Uterus (tissue), 4 donors: ENCODE measurements around the gene PCED1B. TPM values are rescaled to one million over a fixed set of nuclear protein-coding genes. Genes with fewer than 3 reads are reported as not detected.
A peak's percentile ranks its signal among the peaks of the same experiment; 100 is the strongest.

ENCODE experiments used
- DNase-seq, 2 donors: peaks; one replicate each; pipeline ENCODE4 v3.0.0-alpha.2; 2019 to 2020
- H3K27ac ChIP-seq, 2 donors: fragments of 200-600 bp; sonication (generic); 1 replicate in 1 of 2; 2 replicates in 1 of 2; pipeline ENCODE4 v1.5.1; 2016 to 2018
- H3K27me3 ChIP-seq, 2 donors: fragments of 200-600 bp; sonication (generic); one replicate each; pipeline ENCODE4 v1.5.1; 2018 to 2019; ENCODE audit warnings: control low read depth in 1 of 2
- H3K36me3 ChIP-seq, 2 donors: fragments of 200-600 bp; sonication (generic); one replicate each; pipeline ENCODE4 v1.5.1; 2019; ENCODE audit warnings: control low read depth in 1 of 2
- H3K4me1 ChIP-seq, 2 donors: fragments of 200-600 bp; sonication (generic); one replicate each; pipeline ENCODE4 v1.5.1; 2018 to 2019; ENCODE audit warnings: control low read depth in 1 of 2
- H3K4me3 ChIP-seq, 2 donors: fragments of 200-600 bp; sonication (generic); 1 replicate in 1 of 2; 2 replicates in 1 of 2; pipeline ENCODE4 v1.5.1; 2018 to 2019; ENCODE audit warnings: mild to moderate bottlenecking in 1 of 2
- H3K9me3 ChIP-seq, 2 donors: fragments of 200-600 bp; sonication (generic); one replicate each; pipeline ENCODE4 v1.5.1; 2019; ENCODE audit warnings: control low read depth in 1 of 2
- POLR2A ChIP-seq, 2 donors: fragments of 450-650 bp; IDR thresholded peaks; one replicate each; pipeline ENCODE4 v1.6.1; 2016; ENCODE audit warnings: antibody characterized with exemption in 2 of 2, mild to moderate bottlenecking in 1 of 2, moderate library complexity in 1 of 2
- intact Hi-C: fragments of 100-400 bp; cut with DNase I; formaldehyde crosslinking; loops from one replicate; pipeline ENCODE4 v1.15.1; 2023; ENCODE audit warnings: low total_unique reads
- total RNA-seq, 4 donors: library from RNA; depleted of rRNA in 3 of 4; stranded (reverse); fragments of >200 nt in 3 of 4; gene quantifications; one replicate each; pipeline versions ENCODE4 v1.1.0 to v1.2.4, GENCODE V29; 2014 to 2023
- TF ChIP-seq, protein P1 (sequence below), 4 experiments: fragments of 200-600 bp in 2 of 4; fragments of 450-650 bp in 2 of 4; sonication (generic) in 2 of 4; IDR thresholded peaks; one replicate each; pipeline ENCODE4 v1.5.1; 2016 to 2019; ENCODE audit warnings: antibody characterized with exemption in 4 of 4, mild to moderate bottlenecking in 2 of 4, moderate library complexity in 1 of 4
- donor health status: DM: yes; HTN: yes; CAD: no.

Gene PCED1B
- total RNA-seq, 4 donors from 2014 or later = 1.0 to 46.6 (median 13.0) TPM

DNA sequence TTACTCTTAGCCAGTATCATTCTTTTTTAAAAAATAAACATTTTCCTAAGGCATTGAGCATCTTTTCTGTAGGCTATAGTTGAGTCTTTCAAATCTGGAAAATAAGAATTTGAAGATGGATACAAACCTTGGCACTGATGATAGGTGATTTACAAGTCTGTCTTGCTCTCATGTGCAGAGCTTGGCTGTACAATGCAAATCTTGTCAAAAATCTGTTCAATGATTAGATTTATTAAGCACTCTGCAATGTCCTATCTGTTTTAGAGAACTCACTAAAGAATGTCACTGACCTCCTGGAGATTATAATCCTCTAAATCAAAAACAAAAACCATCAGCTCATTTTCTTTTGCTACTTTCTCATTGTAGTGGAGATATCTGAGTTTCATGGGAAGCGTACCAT is 43.2 kb downstream of the PCED1B start:
- TF ChIP-seq POLR2A (IDR thresholded peaks at IDR 0.05) = no peak
- TF ChIP-seq, protein P1, sequence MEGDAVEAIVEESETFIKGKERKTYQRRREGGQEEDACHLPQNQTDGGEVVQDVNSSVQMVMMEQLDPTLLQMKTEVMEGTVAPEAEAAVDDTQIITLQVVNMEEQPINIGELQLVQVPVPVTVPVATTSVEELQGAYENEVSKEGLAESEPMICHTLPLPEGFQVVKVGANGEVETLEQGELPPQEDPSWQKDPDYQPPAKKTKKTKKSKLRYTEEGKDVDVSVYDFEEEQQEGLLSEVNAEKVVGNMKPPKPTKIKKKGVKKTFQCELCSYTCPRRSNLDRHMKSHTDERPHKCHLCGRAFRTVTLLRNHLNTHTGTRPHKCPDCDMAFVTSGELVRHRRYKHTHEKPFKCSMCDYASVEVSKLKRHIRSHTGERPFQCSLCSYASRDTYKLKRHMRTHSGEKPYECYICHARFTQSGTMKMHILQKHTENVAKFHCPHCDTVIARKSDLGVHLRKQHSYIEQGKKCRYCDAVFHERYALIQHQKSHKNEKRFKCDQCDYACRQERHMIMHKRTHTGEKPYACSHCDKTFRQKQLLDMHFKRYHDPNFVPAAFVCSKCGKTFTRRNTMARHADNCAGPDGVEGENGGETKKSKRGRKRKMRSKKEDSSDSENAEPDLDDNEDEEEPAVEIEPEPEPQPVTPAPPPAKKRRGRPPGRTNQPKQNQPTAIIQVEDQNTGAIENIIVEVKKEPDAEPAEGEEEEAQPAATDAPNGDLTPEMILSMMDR (IDR thresholded peaks at IDR 0.05) = no peak
- Histone ChIP-seq H3K27me3 (no peaks in the 10 kb centered on the region), H3K4me1 (no peaks in the 10 kb centered on the region), H3K27ac (peak overlapping the region in 1 of 2 donors; percentile 16), H3K36me3 (no peaks in the 10 kb centered on the region), H3K4me3 (no peak overlapping the region), H3K9me3 (no peaks in the 10 kb centered on the region)
- intact Hi-C loops = no loop called here
- DNase-seq = no peak

DNA sequence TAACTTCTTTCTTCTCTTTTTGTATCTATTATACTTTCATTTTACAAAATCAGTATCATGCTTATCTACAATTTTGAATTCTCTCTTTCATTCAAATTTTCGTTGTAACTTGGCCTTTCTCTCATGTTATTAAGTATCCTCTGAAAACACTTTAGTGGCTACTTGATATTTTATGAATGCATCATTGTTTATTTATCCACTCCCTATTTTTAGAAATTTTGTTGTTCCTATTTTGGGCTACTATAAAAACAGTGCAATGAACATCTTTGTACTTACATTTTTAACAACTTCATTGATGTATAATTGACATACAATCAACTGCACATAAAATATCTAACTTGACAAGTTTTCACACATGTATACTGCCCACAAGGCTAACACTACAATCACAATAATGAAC is 44.3 kb downstream of the PCED1B start:
- H3K4me1 ChIP-seq = no peaks in the 10 kb centered on the region
- no peaks in the 10 kb centered on the region for H3K9me3 ChIP-seq
- no peak for DNase-seq
- no peaks in the 10 kb centered on the region for H3K36me3 ChIP-seq
- no peak for TF ChIP-seq POLR2A (IDR thresholded peaks at IDR 0.05)
- H3K27ac ChIP-seq = no peak overlapping the region
- no peak overlapping the region for H3K4me3 ChIP-seq
- intact Hi-C loops = no loop called here
- H3K27me3 ChIP-seq = no peaks in the 10 kb centered on the region

DNA sequence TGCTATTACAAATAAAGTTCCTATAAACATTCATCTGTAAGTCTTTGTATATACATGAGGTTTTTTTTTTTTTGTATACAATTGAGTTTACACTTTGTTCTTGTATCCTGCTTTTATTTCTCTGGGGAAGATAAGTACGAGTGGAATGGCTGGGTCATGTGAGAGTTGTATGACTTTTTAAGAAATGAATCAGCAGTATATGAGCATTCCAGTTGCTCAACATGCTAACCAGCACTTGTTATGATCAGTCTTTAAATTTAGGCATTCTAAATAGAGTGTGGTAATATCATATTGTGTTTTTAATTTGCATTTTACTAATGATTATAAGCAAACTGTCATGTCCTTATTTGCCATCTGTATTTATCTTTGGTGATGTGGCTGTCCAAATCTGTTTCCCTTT is 45.0 kb downstream of the PCED1B start:
- H3K27me3 ChIP-seq = no peaks in the 10 kb centered on the region
- no peak for DNase-seq
- intact Hi-C loops = no loop called here
- TF ChIP-seq, protein P1 (IDR thresholded peaks at IDR 0.05) = no peak
- TF ChIP-seq POLR2A (IDR thresholded peaks at IDR 0.05) = no peak
- no peak overlapping the region for H3K4me3 ChIP-seq
- H3K36me3 ChIP-seq = no peaks in the 10 kb centered on the region
- H3K27ac ChIP-seq = no peak overlapping the region
- no peaks in the 10 kb centered on the region for H3K4me1 ChIP-seq
- no peaks in the 10 kb centered on the region for H3K9me3 ChIP-seq

DNA sequence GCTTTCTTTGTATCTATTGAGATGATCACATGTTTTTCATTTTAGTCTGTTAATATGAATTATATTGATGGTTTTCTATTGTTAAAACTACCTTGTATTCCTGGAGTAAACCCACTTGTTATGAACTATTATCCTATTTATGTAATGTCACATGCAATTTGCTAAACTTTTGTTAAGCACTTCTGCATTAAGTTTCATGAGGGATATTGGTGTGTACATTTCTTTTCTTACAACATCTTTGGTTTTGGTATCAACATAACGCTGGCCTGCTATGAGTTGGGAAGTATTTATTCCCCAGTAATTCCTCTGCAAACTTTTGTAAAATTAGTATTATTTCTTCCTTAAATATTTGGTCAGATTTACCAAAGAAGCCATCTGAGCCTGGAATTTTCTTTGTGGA is 46.8 kb downstream of the PCED1B start:
- no peak overlapping the region for H3K4me3 ChIP-seq
- DNase-seq = no peak
- H3K9me3 ChIP-seq = no peaks in the 10 kb centered on the region
- H3K27ac ChIP-seq = no peak overlapping the region
- no peaks in the 10 kb centered on the region for H3K27me3 ChIP-seq
- no peaks in the 10 kb centered on the region for H3K4me1 ChIP-seq
- intact Hi-C loops = no loop called here
- H3K36me3 ChIP-seq = no peaks in the 10 kb centered on the region
- TF ChIP-seq, protein P1 (IDR thresholded peaks at IDR 0.05) = no peak
- no peak for TF ChIP-seq POLR2A (IDR thresholded peaks at IDR 0.05)

DNA sequence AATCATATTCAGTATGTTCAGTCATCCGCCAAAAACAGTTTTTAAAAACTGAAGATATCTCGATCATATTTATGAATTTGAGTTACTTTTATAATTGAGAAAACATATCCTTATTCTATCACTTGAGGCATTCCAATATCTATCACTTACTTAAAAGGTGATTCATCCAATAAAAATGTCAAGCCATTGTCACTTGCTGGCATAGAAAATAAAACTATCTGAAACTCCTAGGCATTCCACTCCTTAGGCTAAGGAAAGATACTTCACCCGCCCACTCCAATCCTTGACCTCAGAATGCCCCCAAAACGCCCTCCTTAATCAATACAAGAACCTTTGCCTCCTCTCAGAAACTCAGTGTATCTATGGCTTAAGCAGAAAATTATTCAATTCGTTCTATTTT is 51.6 kb downstream of the PCED1B start:
- H3K27me3 ChIP-seq = no peaks in the 10 kb centered on the region
- TF ChIP-seq, protein P1 (IDR thresholded peaks at IDR 0.05) = no peak
- no peak for TF ChIP-seq POLR2A (IDR thresholded peaks at IDR 0.05)
- intact Hi-C loops = no loop called here
- DNase-seq = no peak
- H3K27ac ChIP-seq = no peak overlapping the region
- no peaks in the 10 kb centered on the region for H3K4me1 ChIP-seq
- no peak overlapping the region for H3K4me3 ChIP-seq
- H3K36me3 ChIP-seq = no peaks in the 10 kb centered on the region
- H3K9me3 ChIP-seq = no peaks in the 10 kb centered on the region

DNA sequence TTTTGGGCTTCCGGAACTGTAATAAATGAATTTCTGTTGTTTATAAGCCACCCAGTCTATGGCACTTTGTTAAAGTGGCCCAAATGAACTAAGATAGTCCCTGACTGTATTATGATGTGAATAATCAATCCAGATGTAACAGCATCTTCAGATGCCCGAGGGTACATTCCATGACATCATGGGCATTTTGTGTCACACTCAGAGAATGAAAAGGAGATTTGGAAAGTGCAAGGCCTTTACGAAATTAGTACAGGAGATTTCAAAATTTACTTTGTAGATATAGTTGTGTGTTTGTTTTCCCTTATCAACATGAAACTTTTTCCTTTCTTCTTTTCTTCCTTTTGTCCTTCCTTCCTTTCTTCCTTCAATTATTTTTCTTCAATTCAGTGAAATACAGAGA is 54.6 kb downstream of the PCED1B start:
- intact Hi-C loops = no loop called here

More for the DNA sequence above, 54.6 kb downstream of the PCED1B start:
- Histone ChIP-seq H3K27ac (no peak overlapping the region), H3K36me3 (no peaks in the 10 kb centered on the region), H3K4me3 (no peak overlapping the region), H3K4me1 (no peaks in the 10 kb centered on the region), H3K9me3 (no peaks in the 10 kb centered on the region), H3K27me3 (no peaks in the 10 kb centered on the region)
- DNase-seq = no peak
- TF ChIP-seq, protein P1 (IDR thresholded peaks at IDR 0.05) = no peak
- TF ChIP-seq POLR2A (IDR thresholded peaks at IDR 0.05) = no peak
